Left ventricle myocardium inferior (tissue), 1 donor: Measurements from ENCODE around the gene AXIN1. TPM values are rescaled to one million over a fixed set of nuclear protein-coding genes. Genes with fewer than 3 reads are reported as not detected.

Experiments used
- DNase-seq: peaks from one replicate; pipeline ENCODE4 v3.0.0-alpha.2; 2020
- H3K27ac ChIP-seq: fragments of 200-600 bp; replicated peaks from 2 replicates; pipeline ENCODE4 v1.8.0; 2021
- H3K27me3 ChIP-seq: fragments of 200-600 bp; 2 replicates; pipeline ENCODE4 v1.8.0; 2021; ENCODE audit warnings: low read depth
- H3K36me3 ChIP-seq: fragments of 200-600 bp; 2 replicates; pipeline ENCODE4 v1.8.0; 2021
- H3K4me1 ChIP-seq: fragments of 200-600 bp; 2 replicates; pipeline ENCODE4 v1.8.0; 2021
- H3K4me3 ChIP-seq: fragments of 200-600 bp; 2 replicates; pipeline ENCODE4 v1.8.0; 2021; ENCODE audit warnings: mild to moderate bottlenecking, moderate library complexity
- H3K9me3 ChIP-seq: fragments of 200-600 bp; replicated peaks from 2 replicates; pipeline ENCODE4 v1.8.0; 2021
- intact Hi-C: fragments of 100-400 bp; cut with micrococcal nuclease; formaldehyde crosslinking; loops from one replicate; pipeline ENCODE4 v1.11.0; 2022
- total RNA-seq: library from RNA; stranded (reverse); fragmentation: NEBNext Ultra II Directional; extraction: Animal tissue kit (Norgen Biotek cat#: 25700); gene quantifications from one replicate; pipeline ENCODE4 v1.2.1, GENCODE V29; 2021
- TF ChIP-seq, protein P1 (sequence below): fragments of 200-600 bp; IDR thresholded peaks from 2 replicates; pipeline ENCODE4 v1.8.0; 2021; ENCODE audit warnings: antibody characterized with exemption, mild to moderate bottlenecking, borderline replicate concordance
- donor health status: DM: no; HTN: yes; CAD: no; lungs with severe emphysema.

The AXIN1 gene
- total RNA-seq, 1 donor from 2014 or later, result 12.2 TPM

DNA sequence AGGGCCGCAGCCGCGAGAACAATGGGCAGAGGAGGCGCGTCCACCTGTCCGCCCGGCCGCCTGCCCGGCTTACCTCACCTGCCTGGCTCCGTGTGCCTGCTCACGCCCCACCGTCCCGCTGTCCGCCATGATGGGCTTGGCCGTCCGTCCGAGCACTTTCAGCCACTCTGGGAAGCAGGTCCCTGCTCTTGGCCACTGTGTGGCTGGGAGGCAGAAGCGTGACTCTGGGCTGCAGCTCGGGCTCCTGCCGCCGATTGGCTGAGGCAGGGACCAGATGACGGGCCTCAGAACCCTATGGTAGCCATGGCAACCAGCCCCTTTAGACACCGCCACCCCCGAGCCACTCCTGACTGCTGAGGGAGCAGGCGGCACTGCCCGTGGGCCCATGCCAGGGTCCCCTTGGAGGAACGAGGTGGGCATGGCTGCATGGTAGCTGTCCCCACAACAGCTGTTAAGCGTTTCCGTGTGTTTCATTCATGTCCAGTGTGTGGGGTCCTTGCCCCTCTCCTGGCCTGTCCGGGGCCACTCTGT, 8.9 kb upstream of the AXIN1 start:
- Histone ChIP-seq H3K27me3 (peaks cover 18% of the 10 kb centered on the region), H3K4me3 (no peak overlapping the region), H3K27ac (no peak overlapping the region), H3K4me1 (peaks cover 2% of the 10 kb centered on the region), H3K36me3 (peaks cover 1% of the 10 kb centered on the region), H3K9me3 (no peaks in the 10 kb centered on the region)
- DNase-seq, result no peak
- TF ChIP-seq, protein P1, sequence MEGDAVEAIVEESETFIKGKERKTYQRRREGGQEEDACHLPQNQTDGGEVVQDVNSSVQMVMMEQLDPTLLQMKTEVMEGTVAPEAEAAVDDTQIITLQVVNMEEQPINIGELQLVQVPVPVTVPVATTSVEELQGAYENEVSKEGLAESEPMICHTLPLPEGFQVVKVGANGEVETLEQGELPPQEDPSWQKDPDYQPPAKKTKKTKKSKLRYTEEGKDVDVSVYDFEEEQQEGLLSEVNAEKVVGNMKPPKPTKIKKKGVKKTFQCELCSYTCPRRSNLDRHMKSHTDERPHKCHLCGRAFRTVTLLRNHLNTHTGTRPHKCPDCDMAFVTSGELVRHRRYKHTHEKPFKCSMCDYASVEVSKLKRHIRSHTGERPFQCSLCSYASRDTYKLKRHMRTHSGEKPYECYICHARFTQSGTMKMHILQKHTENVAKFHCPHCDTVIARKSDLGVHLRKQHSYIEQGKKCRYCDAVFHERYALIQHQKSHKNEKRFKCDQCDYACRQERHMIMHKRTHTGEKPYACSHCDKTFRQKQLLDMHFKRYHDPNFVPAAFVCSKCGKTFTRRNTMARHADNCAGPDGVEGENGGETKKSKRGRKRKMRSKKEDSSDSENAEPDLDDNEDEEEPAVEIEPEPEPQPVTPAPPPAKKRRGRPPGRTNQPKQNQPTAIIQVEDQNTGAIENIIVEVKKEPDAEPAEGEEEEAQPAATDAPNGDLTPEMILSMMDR, result no peak
- intact Hi-C loops, result no loop called here

DNA sequence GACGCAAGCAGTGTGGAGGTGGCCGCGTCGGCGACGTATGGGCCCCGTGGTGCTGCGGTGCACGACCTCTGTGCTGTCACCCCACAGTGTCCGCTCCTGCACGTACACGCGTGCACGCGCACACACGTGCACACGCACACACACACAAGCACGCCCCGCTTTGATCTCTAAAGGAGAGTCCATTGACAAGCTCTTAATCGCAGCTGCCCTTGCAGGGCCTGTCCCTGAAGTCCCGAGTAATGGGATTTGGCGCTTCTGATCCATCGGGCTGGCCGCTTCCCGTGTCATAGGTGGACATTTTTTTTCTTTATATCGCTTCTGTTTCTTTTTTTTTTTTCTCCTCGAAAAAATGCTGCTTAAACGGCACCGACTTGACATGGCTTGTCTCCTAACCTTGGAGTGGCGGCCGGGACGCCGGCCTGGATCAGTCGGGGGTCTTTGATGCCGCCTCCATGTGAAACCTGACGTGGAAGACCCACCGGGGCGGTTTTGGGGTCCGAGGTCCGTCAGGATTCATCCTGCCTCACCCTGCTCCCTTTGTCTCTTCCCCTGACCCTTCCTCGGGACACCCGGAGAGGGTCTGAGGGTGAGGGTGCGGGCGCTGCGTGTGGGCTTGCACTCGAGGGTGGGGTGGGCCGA, 8.3 kb upstream of the AXIN1 start:
- Histone ChIP-seq H3K4me1 (peaks cover 2% of the 10 kb centered on the region), H3K9me3 (no peaks in the 10 kb centered on the region), H3K36me3 (no peaks in the 10 kb centered on the region), H3K27me3 (peaks cover 18% of the 10 kb centered on the region), H3K27ac (no peak overlapping the region), H3K4me3 (no peak overlapping the region)
- intact Hi-C loops, result no loop called here
- no peak for DNase-seq
- TF ChIP-seq, protein P1, result no peak

DNA sequence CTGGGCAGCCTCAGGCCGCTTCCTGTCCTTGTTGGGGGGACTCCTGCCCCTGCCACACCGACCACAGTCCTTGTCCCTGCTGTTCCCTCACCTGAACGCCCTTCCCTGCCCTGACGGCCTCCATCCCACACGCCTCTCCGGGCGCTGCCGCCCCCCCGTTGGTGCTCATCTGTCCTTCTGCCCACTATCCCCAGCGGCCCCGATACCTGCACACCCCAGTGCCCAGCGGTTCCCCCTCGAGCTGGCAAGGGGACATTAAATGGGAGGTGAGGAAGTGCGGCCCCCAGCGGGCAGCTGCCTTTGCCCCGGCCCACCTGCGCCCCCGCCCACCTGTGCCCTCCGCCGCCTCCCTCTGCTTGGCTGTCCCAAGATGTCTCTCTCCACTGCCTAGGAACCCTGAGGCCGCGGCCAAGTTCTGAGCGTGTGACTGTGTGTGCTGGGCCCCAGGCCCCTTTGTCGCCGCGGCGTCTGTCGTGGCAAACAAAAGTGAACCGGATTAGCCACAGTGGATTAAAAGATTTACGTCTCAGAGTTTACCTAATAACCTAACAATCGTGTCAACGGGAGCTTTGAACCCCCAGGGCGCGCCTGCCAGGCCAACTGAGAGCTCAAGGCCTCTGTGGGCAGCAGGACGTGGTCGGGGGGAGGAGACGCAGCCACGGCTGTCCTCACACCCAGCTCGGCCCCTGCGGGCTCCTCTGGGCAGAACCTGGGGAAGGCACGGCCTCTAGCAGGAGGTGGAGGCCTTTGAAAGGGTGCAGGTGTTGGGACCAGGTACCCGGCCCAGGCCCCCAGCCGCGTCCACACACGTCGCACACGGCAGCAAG, 7.6 kb upstream of the AXIN1 start:
- Histone ChIP-seq H3K4me3 (no peak overlapping the region), H3K36me3 (no peaks in the 10 kb centered on the region), H3K27ac (no peak overlapping the region), H3K27me3 (peaks cover 18% of the 10 kb centered on the region), H3K4me1 (peaks cover 2% of the 10 kb centered on the region), H3K9me3 (no peaks in the 10 kb centered on the region)
- intact Hi-C loops, result loop anchor here (10.0 kb wide), 1 partner anchor 135 kb away; the partner anchor contains the start of gene LUC7L
- DNase-seq, result no peak
- TF ChIP-seq, protein P1, result no peak

GRCh38 chr16:359067-359763, 6.7 kb upstream of the AXIN1 start:
- Histone ChIP-seq H3K27me3 (peaks cover 13% of the 10 kb centered on the region), H3K9me3 (no peaks in the 10 kb centered on the region), H3K36me3 (no peaks in the 10 kb centered on the region), H3K4me1 (peaks cover 2% of the 10 kb centered on the region), H3K4me3 (no peak overlapping the region), H3K27ac (no peak overlapping the region)
- intact Hi-C loops, result loop anchor here (10.0 kb wide), 1 partner anchor 134 kb away; the partner anchor contains the start of gene LUC7L
- DNase-seq, result no peak
- TF ChIP-seq, protein P1, result no peak

DNA sequence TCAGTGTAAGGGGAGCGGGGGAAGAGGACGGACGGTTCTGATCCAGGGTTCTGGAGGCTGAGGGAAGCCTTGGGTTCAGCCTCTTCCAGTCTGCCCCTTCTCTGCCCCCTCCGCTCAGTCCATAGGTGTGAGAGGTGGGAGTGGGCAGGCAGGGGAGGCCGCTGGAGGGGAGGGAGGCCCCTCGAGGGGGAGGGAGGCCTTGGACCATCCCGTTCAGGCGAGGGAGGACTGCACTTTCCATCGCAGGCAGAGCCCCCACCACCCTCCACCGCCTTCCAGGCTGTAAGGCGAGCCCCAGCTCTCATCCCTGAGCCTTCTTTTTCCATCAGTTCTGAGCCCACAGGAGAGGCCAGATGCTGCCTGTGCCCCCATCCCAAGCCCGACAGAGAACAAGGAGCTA, 4.2 kb upstream of the AXIN1 start:
- TF ChIP-seq, protein P1, result no peak
- H3K4me1 ChIP-seq, result peaks cover 8% of the 10 kb centered on the region
- DNase-seq, result no peak
- no peaks in the 10 kb centered on the region for H3K27me3 ChIP-seq
- H3K9me3 ChIP-seq, result no peaks in the 10 kb centered on the region
- intact Hi-C loops, result loop anchor here (10.0 kb wide), 1 partner anchor 132 kb away; the partner anchor contains the start of gene LUC7L
- no peaks in the 10 kb centered on the region for H3K36me3 ChIP-seq
- H3K4me3 ChIP-seq, result no peak overlapping the region
- H3K27ac ChIP-seq, result no peak overlapping the region
